ENCODE results near the gene USP37.
"Not testable (repeated sequence)": the region's sequence is repeated elsewhere in the genome, so short reads cannot be mapped to it uniquely, and the experiment has no call there.

Gene USP37

DNA sequence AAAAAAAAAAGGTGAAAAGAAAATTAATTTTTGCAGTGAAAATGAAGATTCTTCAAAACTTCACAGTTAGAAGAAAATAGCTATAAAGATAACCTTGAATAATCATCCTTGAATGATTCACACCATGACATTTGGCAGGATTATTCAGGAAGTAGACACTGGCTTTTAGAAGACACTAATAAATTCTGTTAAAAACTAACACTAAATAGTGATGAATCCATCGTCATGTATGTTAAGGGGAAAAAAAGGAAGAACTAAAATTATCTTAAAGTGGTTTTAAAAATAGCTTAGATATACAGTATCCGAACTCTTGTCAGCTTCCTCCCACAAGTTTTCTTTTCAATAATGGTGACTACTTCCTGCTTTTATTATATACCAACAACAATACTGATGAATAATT, 10.2 kb downstream of the USP37 start:
- DNase-seq (ENCODE audit: low read depth in 2 of 2, low spot score in 1 of 2) = no peak

DNA sequence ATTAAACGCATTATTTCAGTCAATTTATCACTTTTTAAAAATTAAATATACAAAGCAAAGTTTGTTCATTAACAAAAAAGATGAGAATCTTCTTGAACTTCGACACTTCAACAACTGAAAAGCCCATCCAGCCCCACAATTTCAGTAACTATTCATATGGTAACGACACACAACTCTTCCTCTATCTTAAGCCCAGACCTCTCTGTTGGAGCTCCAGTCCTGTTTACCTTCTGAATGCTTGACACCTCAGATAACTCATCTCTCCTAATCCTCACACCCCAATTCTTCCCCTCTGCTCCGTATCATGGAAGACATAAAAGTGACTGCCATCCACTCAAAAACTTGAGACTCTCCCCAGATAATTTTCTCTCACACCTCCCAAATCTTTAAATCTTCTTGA, 12.6 kb downstream of the USP37 start:
- DNase-seq (ENCODE audit: low read depth in 2 of 2, low spot score in 1 of 2) = no peak

DNA sequence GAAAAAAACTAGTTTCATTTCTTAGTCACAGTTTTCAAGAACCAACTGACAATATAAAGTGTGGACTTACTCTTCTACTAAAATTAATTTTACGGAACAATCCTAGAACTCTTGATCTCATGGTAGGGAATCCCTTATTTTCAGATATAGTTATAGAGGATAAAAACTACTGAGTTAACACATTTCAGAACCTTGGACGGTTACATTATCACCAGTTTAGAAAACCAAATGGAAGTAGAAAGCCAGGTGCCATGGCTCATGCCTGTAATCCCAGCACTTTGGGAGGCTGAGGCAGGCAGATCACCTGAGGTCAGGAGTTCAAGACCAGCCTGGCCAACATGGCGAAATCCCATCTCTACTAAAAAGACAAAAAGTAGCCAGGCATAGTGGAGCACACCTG, 13.9 kb downstream of the USP37 start:
- DNase-seq (ENCODE audit: low read depth in 2 of 2, low spot score in 1 of 2) = not testable (repeated sequence)

DNA sequence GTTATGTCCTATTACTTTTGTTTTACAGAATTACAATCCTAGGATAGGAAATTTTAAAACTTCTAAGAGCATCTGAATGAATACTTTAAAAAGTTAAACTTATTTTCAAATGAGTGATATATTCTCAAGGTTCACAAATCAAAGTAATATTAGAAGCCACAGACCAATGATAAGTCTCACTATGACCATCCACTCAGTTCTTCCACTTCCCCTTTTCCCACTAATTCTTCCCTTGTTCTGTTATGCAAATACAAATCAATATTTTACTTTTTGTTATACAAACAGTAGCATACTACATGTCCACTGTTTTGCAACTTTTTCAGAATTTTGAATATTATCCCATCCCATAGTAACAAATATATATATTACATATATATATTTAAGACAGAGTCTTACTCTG, 20.2 kb downstream of the USP37 start:
- no peak for DNase-seq (ENCODE audit: low read depth in 2 of 2, low spot score in 1 of 2)

DNA sequence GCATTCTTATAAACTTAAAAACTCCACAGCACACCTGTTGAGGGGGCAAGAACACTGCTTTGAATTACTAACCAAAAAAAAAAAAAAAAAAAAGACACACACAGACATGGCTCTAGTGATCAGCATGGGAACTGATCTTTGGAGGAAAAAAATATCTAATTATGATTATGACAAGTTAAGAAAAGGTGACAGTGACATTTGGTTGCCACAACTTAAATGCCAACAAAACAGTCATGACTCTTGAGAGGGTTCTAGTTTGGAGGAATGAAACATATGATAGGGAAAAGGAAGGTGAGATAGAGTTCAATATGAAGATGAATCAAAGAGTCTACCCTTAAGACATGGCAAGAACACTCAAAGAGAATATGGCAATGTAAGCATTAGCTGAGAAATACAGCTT, 20.6 kb downstream of the USP37 start:
- no peak for DNase-seq (ENCODE audit: low read depth in 2 of 2, low spot score in 1 of 2)

DNA sequence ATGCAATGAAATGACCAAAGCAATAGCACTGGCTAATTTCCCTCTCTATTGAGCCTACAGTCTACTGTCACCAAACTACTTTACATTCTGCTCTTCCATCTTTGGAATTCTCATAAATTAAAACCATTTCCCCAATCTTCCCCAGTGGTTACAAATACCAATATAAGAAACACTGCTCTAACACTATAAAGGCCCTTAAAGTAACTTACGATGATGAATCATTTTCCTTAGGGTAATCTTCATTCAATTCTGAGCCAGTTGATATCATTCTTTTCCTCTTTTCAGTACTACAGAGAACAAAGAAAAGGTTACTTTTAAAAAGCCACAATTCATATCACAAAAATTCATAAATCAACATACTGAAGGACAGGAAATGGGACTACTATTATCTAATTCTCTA, 22.1 kb downstream of the USP37 start:
- no peak for DNase-seq (ENCODE audit: low read depth in 2 of 2, low spot score in 1 of 2)

DNA sequence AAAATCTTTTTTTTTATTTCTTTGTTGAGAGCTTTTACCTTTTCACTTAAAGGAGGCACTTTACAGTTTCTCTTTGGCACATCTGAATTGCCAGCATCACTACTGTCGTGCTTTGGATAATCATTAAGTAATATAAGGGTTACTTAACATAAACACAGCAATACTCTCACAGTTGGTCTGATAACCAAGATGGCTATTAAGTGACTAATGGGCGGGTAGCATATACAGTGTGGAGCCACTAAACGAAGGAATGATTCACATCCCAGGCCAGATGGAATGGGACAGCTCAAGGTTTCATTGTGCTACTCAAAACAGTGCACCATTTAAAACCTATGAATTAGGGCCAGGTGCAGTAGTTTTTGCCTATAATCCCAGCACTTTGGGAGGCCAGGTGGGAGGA, 28.1 kb downstream of the USP37 start:
- DNase-seq (ENCODE audit: low read depth in 2 of 2, low spot score in 1 of 2) = no peak

DNA sequence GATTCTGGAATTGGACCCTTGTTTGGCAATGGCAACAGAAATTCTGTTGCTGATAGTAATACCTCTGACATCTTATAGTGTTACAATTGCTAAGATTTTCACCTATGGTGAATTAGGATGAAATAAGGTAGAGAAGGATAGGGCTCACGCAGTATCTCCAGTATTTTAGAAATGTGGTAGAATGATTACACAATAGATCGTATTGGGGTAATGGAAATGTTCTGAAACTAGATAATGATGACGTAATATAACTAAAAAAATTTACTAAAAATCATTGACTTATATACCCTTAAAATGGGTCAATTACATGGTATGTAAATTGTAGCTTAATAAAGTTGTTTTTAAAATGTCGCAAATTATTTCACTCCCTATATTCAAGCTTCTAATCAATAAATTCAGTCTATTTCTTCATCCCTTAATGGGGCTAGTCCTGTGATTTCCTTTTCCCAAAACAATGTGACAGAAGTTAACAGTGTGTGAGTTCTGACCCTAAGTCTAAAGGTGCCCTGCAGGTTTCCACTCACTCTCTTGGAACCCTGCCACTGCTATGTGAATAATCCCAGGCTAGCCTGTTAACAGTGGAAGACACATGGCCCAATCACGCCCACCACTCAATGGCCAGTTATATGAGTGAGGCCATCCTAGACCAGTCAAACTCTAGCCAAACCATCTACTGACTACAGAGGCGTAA, 31.2 kb downstream of the USP37 start:
- DNase-seq (ENCODE audit: low read depth in 2 of 2, low spot score in 1 of 2) = no peak

DNA sequence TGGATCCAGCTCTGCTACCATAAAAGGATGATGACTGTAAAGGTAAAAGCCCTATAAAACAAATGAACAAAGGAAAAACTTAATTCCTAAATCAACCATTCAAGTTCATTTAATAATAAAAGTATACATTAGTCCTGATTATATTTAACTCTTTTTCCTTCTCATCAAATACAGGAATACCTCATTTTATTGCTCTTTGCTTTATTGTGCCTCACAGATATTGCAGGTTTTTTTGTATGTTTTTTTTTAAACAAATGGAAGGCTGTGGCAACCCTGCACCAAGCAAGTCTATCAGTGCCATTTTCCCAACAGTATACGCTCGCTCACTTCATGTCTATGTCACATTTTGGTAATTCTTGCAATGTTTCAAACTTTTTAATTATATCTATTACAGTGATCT, 38.2 kb downstream of the USP37 start:
- no peak for DNase-seq (ENCODE audit: low read depth in 2 of 2, low spot score in 1 of 2)

DNA sequence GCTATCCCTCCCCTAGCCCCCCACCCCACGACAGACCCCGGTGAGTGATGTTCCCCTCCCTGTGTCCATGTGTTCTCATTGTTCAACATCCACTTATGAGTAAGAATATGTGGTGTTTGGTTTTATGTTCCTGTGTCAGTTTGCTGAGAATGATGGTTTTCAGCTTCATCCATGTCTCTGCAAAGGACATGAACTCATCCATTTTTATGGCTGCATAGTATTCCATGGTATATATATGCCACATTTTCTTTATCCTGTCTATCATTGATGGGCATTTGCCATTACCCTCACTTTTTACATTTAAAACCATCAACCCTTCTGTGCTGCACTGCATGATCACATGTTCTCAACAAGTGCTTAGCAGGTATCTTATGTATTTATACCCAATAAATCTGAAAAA, 39.7 kb downstream of the USP37 start:
- DNase-seq (ENCODE audit: low read depth in 2 of 2, low spot score in 1 of 2) = not testable (repeated sequence)

DNA sequence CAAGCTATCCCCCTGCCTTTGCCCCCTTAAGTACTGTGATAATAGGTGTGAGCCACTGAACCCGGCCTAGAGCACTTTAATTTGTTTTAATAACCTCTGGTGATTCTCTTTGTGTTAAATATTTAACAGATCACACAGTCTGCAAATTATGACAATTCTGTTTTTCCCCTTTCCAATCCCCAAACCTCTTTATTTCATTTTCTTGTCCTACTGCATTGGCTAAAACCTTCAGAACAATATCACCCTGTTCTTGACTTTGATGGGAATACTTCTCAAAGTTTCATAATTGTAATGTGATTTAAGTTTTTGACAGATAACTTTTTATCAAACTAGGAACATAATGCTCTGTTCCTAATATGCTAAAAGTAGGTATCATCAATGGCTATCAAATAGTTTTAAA, 44.5 kb downstream of the USP37 start:
- no peak for DNase-seq (ENCODE audit: low read depth in 2 of 2, low spot score in 1 of 2)

DNA sequence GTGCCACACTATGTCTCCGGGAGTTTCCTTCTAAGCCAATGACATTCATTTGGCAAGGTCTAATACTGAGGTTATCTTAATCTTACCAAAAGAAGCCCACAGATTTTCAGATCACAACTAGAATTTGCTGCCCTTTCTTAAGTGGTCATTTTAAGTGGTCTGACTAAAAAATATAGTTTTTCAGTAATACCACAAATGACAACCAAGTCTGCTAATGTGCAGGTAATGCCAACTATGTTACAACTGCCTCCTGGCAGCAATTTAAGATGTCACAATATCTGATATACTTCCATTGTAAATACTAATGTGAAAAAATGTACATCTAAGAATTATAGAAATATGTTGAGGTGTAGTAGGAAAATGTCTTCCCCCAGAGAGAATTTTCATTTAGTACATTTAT, 49.3 kb downstream of the USP37 start:
- no peak for DNase-seq (ENCODE audit: low read depth in 2 of 2, low spot score in 1 of 2)

DNA sequence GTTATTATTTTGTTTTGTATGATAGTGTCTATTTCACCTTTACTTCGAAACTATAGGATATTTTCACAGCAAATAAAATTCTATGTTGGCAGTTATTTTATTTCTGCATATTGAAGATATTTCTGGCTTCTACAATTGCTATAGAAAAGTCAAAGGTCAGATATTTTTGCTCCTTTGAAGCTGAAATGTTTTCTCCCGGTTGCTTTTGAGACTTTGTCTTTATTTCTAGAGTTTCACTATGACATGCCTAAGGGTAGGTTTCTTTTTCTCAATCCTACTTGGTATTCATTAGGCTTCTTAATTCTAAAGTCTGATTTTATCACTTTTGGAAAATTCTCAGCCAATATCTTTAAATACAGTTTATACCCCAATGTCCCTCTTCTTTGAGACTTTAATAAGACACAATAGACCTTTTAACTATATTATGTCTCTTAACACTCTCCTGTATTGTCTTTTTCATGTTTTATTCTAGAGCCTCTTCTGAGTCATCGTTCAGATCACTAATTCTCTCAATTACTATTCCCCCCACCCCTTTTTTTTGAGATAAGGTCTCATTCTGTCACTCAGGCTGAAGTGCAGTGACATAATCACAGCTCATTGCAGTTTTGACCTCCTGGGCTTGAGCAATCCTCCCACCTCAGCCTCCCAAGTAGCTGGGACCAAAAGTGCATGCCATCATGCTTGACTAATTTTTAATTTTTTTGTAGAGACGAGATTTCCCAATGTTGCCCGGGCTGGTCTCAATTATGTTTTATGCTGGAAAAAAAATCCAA, 50.5 kb downstream of the USP37 start:
- DNase-seq (ENCODE audit: low read depth in 2 of 2, low spot score in 1 of 2) = no peak

DNA sequence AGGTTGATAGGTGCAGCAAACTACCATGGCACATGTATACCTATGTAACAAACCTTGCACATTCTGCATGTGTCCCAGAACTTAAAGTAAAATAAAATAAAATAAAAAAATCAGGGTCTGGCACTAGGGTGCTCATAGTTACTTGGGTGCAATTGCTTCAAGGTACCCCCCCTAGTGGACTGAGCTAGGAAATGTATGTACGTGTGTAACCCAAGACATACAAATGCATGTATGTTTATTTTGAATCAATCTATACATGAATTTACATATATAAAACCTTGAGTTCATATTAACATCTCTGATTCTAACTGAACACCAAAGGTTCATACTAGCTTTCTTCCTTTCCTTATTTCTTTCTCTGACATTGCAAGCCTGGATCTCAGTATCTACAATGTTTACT, 51.5 kb downstream of the USP37 start:
- DNase-seq (ENCODE audit: low read depth in 2 of 2, low spot score in 1 of 2) = no peak

DNA sequence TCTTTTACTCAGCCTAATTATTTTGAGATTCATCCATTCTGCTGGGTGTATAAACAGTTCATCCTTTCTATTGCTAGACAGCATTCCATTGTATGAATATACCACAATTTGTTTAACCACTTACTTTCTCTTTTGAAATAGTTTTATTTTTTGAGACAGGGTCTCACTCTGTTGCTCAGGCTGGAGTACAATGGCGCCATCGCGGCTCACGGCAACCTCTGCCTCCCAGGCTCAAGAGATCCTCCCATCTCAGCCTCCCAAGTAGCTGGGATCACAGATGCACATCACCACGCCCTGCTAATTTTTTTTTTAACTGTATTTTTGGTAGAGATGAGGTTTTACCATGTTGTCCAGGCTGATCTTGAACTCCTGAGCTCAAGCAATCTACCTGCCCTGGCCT, 54.5 kb downstream of the USP37 start:
- DNase-seq (ENCODE audit: low read depth in 2 of 2, low spot score in 1 of 2) = no peak

DNA sequence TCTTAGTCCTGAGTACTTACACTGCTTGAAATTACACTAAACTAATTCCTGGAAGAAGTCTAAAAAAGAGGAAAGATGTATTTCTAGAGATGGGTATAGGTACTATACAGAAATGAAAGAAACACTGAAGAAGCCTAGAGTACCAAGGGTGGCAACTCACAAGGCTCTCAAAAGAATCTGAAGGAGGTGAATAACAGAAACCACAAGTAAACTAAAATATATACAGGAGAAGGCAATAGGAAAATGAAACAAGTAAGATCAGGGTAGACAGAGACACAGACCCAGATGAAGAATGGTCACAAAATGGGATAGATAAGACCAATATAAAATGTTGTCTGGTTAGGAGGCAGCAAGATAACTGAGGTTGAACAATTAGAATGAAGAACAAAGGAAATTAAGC, 59.9 kb downstream of the USP37 start:
- no peak for DNase-seq (ENCODE audit: low read depth in 2 of 2, low spot score in 1 of 2)

DNA sequence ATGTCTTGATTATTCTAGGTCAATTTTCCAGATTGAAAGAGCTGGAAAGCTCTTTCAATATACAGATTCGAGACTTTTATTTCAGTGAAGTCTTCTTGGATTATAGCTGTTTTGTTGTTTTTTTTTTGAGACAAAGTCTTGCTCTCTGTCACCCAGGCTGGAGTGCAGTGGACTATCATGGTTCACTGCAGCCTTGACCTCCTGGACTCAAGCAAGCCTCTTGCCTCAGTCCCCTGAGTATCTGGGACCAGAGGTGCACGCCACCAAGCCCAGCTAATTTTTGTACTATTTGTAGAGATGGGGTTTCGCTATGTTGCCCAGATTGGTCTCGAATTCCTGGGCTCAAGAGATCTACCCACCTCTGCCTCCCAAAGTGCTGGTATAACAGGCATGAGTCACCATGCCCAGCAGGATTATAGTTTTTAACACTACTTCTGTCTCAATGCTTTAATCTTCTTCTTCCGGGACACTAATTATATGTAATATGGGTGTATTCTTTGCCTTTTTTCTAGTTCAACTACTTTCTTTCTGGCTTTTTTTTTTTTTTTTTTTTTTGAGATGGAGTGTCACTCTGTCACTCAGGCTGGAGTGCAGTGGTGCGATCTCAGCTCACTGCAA, 62.3 kb downstream of the USP37 start:
- no peak for DNase-seq (ENCODE audit: low read depth in 2 of 2, low spot score in 1 of 2)

DNA sequence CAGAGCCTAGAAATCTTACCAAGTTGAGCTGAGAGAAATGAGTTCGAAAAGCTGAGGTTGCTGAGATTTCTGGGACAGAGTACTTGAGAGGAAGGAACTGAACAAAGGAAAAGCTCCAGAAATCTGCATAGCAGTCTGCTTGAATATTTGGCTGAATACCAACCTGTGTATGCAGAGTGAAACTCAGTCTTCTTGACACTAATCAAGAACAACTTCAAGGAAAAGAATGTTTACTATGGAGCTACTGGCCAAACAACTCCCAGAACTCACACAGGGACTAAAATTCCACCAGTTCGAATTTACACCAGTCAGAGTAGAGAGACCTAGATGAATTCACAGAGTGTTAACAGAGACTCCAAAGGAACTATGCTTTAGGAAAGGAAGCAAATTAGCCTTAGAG, 66.5 kb downstream of the USP37 start:
- no peak for DNase-seq (ENCODE audit: low read depth in 2 of 2, low spot score in 1 of 2)

DNA sequence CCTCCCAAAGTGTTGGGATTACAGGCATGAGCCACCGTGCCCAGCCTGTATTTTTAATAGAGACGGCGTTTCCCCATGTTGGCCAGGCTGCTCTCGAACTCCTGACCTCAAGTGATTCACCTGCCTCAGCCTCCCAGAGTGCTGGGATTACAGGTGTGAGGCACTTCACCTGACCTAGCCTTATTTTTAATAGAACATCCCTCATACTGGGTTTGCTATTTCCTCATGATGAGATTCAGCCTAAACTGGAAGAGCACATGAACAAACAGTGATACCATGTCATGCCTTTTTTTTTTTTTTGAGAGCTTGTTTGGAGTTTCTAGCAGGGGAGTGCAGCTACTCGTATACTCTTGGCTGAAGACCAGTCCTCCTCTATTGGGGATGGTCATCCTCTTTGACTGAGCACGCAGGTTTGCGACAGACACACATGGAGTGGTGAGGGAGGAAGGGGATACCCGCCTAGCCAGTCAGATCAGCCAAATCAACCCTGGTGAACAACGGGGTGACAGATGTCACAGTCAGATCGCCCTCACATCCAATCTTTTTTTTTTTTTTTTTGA, 67.6 kb downstream of the USP37 start:
- DNase-seq (ENCODE audit: low read depth in 2 of 2, low spot score in 1 of 2) = no peak

DNA sequence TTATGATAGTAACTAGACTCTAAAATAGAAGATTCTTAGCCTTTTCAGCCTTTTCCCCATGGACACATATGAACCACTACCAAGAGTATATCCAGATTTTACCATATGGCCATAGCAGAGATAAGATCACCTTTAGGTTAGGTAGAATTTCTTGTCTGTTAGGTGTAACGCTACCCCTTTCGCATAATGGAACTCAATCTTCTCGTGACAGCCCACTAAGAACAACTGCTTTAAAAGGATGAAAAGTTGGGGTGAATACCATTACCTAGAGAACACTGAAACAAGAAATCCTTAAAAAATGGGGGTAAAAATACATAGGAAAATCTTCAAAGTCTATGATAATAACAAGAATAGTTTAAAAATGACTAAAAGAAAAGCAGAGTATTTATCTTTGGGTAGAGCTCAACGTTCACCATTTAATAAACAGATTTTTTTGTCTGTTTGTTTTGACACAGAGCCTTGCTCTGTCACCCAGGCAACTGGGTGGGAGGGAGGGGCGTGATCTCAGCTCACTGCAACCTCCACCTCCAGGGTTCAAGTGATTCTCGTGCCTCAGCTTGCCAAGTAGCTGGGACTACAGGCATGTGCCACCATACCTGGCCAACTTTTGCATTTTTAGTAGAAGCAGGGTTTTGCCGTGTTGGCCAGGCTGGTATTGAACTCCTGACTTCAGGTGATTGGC, 82.0 kb downstream of the USP37 start:
- no peak for DNase-seq (ENCODE audit: low read depth in 2 of 2, low spot score in 1 of 2)

DNA sequence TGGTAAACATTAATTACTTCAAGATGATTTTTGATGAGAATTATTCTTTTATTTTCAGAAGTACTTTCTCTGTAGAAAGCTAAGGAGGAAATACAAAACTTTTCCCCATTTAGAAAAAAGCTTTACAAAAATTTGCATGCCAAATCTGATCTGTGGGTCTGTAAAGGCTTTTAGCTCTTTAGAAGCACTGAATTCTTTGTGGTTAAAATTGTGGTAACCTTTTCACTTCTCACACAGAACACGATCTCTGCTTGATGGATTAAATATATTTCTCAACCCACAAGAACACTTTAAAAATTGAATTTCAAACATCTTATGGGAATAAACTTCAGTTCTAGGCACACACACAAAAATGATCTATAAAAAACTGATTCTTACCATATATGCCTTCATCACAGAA, 85.5 kb downstream of the USP37 start:
- no peak for DNase-seq (ENCODE audit: low read depth in 2 of 2, low spot score in 1 of 2)

DNA sequence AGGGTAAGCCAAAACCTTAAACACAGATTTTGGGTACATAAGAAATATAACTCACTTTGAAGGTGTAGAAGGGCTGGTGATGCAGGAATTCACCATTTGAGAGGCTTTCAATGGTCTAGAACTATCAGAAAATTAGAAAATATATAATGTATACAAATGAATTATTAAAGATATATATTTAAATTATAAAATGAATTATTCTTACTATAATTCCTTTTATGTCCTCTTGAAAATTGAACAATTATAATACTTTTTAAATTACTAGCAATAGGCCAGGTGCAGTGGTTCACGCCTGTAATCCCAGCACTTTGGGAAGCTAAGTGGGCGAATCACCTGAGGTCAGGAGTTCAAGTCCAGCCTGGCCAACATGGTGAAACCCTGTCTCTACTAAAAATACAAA, 88.6 kb downstream of the USP37 start:
- no peak for DNase-seq (ENCODE audit: low read depth in 2 of 2, low spot score in 1 of 2)
